AML-193 (cell line): Measurements from ENCODE around the gene PPARG.
A peak's percentile ranks its signal among the peaks of the same experiment; 100 is the strongest.

Experiments
- DNase-seq, 2 experiments: peaks; one replicate each; lab custom pipeline; 2025; lab: John Stamatoyannopoulos, UW

The PPARG gene

GRCh38 chr3:12415014-12415680 lies 126.3 kb downstream of the PPARG start:
- no peak for DNase-seq

DNA sequence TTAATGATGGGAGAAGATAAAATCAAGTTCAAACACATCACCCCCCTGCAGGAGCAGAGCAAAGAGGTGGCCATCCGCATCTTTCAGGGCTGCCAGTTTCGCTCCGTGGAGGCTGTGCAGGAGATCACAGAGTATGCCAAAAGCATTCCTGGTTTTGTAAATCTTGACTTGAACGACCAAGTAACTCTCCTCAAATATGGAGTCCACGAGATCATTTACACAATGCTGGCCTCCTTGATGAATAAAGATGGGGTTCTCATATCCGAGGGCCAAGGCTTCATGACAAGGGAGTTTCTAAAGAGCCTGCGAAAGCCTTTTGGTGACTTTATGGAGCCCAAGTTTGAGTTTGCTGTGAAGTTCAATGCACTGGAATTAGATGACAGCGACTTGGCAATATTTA lies 127.9 kb downstream of the PPARG start:
- DNase-seq = no peak

GRCh38 chr3:12420393-12420792 lies 131.5 kb downstream of the PPARG start:
- DNase-seq = no peak

DNA sequence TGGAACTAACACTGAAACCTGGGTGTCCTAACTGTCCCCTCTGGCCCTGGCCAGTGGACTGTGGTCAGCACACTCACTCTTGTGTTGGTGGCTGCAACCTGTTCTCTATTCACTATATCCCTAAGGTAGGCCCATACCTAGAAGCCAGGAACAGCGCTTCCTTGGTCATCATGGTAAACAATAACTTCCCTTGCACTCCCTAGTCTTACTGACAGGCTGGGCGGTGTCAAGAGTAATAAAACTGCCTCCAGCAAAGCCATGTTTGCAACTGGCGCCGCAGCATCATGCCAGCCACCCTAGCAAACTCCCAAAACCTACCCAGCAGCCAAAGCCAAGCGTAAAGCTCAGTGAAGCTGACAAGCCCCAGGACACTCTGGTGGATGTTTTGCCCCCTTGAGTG lies 132.3 kb downstream of the PPARG start:
- no peak for DNase-seq

DNA sequence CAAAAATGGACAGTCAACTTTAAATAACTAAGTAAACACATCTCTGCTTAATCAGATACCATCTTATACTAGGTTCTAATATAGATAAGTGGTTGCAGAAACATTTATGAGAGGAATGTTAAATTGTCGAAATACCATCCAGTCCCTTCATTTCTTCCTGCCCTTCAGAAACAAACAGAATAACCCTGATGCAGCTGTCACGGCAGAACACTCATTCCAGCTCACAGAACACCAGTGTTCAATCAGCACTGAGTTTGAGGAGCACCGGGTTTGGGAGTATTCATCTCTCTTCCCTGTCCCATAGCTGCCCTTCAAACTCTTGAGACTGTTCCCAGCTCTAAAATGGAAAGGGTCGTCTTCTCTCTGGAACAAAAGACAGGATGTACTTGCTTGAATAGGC lies 134.3 kb downstream of the PPARG start:
- no peak for DNase-seq

DNA sequence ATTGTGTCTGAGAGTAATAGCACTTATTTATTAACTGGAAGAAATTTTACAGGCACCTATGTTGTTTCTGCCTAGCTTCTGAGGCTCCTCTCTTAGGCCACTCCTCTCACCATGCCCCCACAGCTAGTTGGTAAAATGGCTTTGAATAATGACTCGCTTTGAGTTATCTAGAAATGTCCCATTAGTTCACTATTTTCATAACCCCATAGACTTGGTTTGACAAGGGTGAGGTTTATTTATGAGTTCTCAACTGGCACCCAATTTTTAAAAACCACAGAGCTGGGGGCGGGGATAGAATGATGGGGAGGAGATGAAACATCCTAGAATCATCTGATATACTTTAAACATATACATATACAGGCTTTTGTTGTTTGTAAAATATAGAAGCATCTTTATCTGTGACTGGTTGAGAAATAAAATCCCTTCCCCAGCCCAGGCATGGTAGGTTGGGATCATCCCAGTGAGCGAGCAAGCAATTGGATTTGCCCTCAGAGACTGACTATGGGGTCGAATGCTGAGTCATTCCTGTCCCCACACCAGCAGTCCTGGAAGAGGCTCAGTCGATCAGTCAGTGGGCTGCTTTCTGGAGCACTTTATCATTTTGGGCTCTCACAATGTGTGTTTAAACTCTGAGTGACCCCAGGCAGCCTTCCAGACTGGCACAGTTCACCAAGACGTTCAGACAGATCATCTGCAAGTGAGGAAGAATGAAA lies 135.2 kb downstream of the PPARG start:
- DNase-seq = no peak

- DNase-seq = no peak
These were observed 135.9 kb downstream of the PPARG start for GRCh38 chr3:12424635-12425319.

DNA sequence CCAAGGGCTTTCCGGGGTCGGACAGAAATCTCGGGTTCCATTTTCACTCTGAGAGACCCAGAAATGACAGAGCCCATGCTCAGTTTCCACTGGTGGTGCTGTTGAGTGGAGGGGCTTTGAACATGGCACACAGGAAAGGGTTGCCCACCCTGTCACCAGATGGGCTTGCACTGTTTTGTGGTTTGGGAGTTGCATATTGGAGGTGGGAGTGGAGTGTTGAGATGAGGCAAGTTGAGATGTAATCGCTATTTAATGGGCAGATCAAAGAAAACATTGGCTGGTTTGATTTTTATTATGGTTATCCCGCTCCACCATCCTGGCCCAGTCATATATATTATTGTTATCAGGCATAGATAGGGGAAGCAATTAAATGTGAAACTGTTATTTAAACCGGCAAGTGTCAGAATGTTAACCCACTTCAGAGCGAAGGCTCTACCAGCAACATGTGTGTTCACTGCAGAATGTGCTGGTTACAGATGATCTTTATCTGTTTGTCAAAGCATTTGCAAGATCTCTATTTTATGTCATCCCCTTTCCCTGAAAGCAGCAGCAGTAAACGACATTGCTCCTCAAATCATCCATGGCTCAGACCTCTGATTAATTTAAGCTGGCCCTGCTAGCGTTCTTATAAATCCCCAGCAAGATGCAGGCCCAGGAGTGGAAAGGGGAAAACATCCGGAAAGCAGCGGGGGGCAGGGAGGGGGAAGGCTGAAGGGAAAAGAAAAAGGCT lies 137.1 kb downstream of the PPARG start:
- no peak for DNase-seq

GRCh38 chr3:12427551-12427950 lies 138.7 kb downstream of the PPARG start:
- peak; percentile 27 to 39 for DNase-seq

GRCh38 chr3:12428126-12428525 lies 139.3 kb downstream of the PPARG start:
- no peak for DNase-seq

DNA sequence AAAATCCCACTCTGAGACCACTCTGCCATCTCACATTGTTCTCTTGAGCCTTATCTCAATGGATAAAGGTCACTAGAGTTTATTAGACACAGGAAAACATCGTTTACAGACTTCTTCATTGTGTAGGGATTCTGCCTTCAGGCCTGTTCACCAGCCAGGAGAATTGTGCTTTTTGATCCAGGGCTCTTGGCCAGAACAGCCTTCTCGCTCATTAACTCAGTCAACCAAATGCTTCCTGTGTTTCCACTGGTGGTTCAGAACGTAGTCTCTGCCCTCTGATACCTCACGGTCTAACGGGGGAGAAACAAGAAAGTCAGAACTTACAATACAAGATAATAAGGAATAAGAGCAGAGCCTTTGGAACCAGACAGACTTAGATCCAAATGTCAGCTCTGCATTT lies 141.2 kb downstream of the PPARG start:
- DNase-seq = no peak

DNA sequence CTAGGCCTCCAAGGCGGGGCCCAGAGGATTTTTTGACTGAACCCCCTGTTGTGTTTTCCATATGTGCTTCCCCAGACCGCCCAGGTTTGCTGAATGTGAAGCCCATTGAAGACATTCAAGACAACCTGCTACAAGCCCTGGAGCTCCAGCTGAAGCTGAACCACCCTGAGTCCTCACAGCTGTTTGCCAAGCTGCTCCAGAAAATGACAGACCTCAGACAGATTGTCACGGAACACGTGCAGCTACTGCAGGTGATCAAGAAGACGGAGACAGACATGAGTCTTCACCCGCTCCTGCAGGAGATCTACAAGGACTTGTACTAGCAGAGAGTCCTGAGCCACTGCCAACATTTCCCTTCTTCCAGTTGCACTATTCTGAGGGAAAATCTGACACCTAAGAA lies 145.0 kb downstream of the PPARG start:
- DNase-seq = no peak

DNA sequence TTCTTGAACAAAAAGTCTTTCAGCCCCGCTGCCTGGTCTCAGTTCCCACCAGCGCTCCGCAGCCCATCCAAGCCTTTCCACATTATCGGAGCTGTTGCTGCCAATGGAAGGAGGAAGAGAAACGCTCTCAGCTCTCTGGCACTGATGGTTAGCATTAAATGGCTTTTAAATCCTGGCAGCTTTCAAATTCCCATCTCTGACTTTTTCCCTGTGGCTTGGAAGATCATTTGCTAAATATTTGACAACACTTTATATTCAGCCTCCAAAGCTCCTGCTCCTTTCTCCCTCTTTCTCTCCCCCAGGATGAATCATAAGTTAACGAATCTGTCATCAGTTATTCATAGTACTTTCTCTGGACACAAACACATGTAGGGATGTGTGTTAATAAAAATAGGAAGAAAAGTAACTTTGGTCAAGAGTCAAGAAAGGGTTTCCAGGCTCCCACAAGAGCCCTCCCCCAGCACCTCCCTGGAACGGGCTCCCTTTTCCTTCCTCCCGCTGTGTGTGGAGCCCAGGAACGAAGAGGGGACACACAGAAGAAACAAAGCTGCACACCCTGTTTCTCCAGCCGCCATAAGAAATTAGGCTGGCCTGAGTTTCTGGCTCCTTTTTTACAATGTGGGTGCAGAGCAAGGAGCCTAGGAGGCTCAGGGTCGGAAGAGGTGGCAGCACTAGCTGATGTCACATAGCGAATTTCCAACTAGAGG lies 147.8 kb downstream of the PPARG start:
- no peak for DNase-seq

GRCh38 chr3:12437221-12437605 lies 148.3 kb downstream of the PPARG start:
- DNase-seq = no peak

- DNase-seq = no peak
These were observed 149.0 kb downstream of the PPARG start for GRCh38 chr3:12437861-12438260.

DNA sequence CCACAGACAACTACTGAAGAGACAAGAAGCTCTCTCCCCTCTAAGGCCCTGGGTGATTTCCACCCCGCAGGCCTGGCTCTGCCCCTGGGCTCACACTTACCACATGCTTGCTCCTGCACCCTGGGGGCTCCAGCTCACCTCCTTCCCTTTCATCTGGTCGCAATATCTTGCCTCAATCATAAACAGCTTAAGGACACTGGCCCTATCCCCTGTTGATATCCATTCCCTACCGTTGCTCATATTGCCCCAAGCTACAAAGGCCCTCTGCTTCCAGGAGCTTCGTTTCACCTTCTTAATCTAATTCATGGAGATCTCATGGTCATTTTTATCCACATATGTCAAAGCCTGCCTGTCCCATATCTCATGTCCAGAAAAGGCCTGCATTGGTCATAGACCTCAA lies 149.4 kb downstream of the PPARG start:
- DNase-seq = no peak

DNA sequence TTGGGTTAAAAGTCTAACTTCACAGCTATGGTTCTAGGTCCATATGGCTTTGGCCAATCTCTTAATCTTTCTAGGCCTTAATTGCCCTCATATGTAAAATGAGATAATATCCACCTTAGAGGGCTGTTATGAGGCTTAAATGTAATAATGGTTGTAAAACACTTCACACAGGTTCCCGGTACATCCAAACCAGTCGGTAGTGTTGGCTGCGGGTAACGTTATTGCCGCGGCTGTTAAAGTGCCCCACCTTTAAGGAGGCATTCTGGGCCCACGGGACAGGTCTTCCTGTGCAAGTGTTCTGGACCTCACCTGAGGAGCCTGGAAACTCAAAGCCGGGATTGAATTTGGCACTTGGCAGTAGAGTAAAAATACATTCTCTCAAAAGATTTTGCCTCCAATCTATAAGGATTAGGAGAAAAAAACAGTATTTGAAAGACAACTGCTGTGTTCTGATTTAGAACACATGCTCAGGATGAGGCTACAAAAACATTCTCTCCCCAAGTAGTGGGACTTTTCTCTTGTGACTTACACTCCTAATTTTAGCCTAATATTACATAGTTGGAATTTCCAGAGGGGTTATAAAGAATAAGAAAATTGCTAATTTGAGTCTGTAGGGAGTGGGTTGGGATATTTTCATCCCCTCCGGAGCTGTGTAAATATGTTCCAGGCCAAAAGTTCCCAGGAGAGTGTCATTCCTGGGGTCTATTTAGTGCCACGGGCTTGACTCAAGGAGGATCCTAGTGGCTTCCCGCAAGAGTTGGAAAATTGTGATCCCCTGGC lies 150.5 kb downstream of the PPARG start:
- no peak for DNase-seq

DNA sequence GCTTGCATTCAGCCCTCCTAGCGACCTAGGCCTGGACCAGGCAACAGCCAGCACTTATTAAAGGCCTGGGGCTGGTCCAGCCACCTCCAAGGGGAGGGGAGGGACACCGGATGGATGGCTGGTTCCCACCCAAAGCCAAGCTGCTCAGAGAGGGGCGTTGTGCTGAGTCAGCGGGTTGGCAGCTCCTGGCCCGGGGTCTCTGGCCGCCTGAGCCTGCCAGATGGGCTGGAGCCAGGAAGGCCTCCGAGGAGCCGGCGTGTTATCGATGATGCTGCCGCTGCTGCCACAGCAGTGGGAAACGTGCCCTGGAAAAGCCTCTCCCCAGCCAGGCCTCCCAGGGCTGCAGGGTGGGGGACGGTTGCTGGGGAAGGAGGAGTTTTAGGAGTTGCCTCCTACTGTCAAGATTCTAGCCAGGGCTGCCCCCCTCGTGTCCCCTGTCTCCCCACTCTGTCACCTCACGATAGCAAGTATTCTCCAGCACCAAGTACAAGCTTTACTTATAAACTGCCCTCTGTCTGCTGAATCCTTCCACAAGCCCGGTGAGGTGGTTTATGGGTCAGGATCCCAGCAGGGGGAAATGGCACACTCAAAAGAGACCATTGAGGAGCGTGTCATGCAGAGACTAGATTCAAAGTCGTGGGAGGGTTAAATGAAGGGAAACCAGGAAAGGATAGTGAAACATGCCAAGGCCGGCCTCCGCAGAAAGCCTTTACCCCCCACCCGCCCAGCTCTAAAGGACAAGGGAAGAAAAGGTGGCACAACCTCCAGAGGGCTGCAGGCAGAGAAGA lies 152.3 kb downstream of the PPARG start:
- DNase-seq = no peak

GRCh38 chr3:12442654-12443501 lies 154.0 kb downstream of the PPARG start:
- no peak for DNase-seq
